ENCODE data around the gene NOL6. TPM values are rescaled to one million over a fixed set of nuclear protein-coding genes. Genes with fewer than 3 reads are reported as not detected.

Gene NOL6
- total and polyA plus RNA-seq, 10 of the 15 experiments (the other 5 are each of a cell fraction or from before 2014, with no cell fraction given): 8.3 to 53.2 (median 33.1) TPM

GRCh38 chr9:33439731-33440130 lies 34.0 kb downstream of the NOL6 start:
- DNase-seq (ENCODE audit: low read depth, low spot score) (no peak), ATAC-seq (no peak), FAIRE-seq (no peak)
- ChIA-PET SMC1A (ENCODE audit: uncharacterized antibody, unreplicated experiment) (no interaction called here), CTCF (interaction anchor here (0.8 to 1.4 kb wide), 4 partner anchors 13 to 27 kb away, joined by 3 to 6 read pairs (median 5); no protein-coding TSS in a partner anchor), POLR2A (interaction anchor here (0.6 kb wide), 1 partner anchor 11 kb away, joined by 8 read pairs; no protein-coding TSS in a partner anchor), RAD21 (ENCODE audit: unreplicated experiment) (no interaction called here)
- Histone ChIP-seq H3K4me2 (ENCODE audit: control insufficient read depth, insufficient read depth) (no peak overlapping the region), H3K4me1 (ENCODE audit: control insufficient read depth, insufficient read depth, low read length) (no peaks in the 10 kb centered on the region; the same call in 1 of the 2 replicates), H3K9ac (ENCODE audit: control insufficient read depth, insufficient read depth, low read length) (no peak overlapping the region), H3K79me2 (ENCODE audit: control insufficient read depth, insufficient read depth, low read length) (no peaks in the 10 kb centered on the region), H2AFZ (ENCODE audit: control insufficient read depth, low read depth, low read length) (no peak overlapping the region), H3K27me3 (replicated peaks in 1 of 2; ENCODE audit: control insufficient read depth in 2 of 2, insufficient read depth in 2 of 2, low read length in 1 of 2) (peaks cover 4 to 5% of the 10 kb centered on the region in 2 experiments), H3K4me3 (no peak overlapping the region), H3K9me3 (replicated peaks; ENCODE audit: control insufficient read depth, insufficient read depth, low read length) (no peaks in the 10 kb centered on the region), H4K20me1 (ENCODE audit: control insufficient read depth, insufficient read depth) (no peaks in the 10 kb centered on the region), H3K27ac (ENCODE audit: control insufficient read depth, insufficient read depth) (no peak overlapping the region), H3K36me3 (ENCODE audit: control insufficient read depth in 2 of 2, insufficient read depth in 2 of 2, low read length in 1 of 2) (no peaks in the 10 kb centered on the region)
- no peak for TF ChIP-seq TCF12 (IDR thresholded peaks at IDR 0.05; ENCODE audit: low read depth, low read length)
- TF ChIP-seq E2F8 (IDR thresholded peaks at IDR 0.05; ENCODE audit: low read depth, partially characterized antibody): no peak
- TF ChIP-seq ZNF217 (IDR thresholded peaks at IDR 0.05): no peak
- no peak for TF ChIP-seq MTA3 (IDR thresholded peaks at IDR 0.05; ENCODE audit: borderline replicate concordance, low read length)
- TF ChIP-seq RAD51 (IDR thresholded peaks at IDR 0.05): no peak
- TF ChIP-seq BRCA1 (IDR thresholded peaks at IDR 0.05; ENCODE audit: low read depth, low read length): no peak
- TF ChIP-seq GABPA (IDR thresholded peaks at IDR 0.05; ENCODE audit: low read depth): no peak
- TF ChIP-seq RELA (IDR thresholded peaks at IDR 0.05; ENCODE audit: borderline replicate concordance, partially characterized antibody): no peak
- TF ChIP-seq NFYB (IDR thresholded peaks at IDR 0.05; ENCODE audit: insufficient read depth, low read depth, low read length): no peak
- 14% methylated on average over 6 of the region's 6 CpGs for WGBS (ENCODE audit: insufficient coverage, insufficient replicate concordance, low lambda C conversion rate, missing lambda C conversion rate)
- BruUV-seq (replicated peaks): no TSS peak
- in situ Hi-C loops (cut with MboI) (no loop called here), intact Hi-C loops (cut with micrococcal nuclease; ENCODE audit: unreplicated experiment) (no loop called here)

Data from GM12878 (cell line).